Tibial nerve (tissue), 3 donors: ENCODE data around the gene JAKMIP1.

ENCODE experiments used
- POLR2A ChIP-seq, 2 donors: fragments of 450-650 bp; IDR thresholded peaks; one replicate each; pipeline ENCODE4 v1.6.1; 2017; ENCODE audit warnings: antibody characterized with exemption in 2 of 2, mild to moderate bottlenecking in 2 of 2, moderate library complexity in 2 of 2
- TF ChIP-seq, protein P1 (sequence below), 5 experiments: fragments of 200-600 bp in 3 of 5; fragments of 450-650 bp in 2 of 5; sonication (generic) in 3 of 5; IDR thresholded peaks; one replicate each; pipeline ENCODE4 v1.5.1; 2016 to 2019; ENCODE audit warnings: antibody characterized with exemption in 5 of 5, mild to moderate bottlenecking in 3 of 5, moderate library complexity in 2 of 5

DNA sequence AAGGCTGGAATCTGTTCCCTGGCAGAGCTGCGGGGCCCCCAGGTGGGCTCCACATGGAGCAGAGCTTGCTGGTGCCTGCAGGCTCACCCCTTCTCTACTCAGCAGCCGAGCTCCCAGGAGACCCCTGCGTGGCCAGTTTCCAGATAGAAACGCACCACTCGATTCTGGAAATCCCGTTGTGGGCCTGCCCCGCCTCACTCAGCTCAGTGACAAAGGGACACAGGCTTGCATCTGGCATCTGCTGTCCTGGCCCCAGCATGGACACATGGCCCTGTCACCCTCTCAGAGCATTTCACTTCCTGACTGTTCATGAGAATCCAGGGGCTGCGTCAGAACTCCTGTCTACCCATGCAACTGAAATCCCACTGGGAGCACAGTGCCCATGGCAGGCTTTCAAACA, 161.6 kb downstream of the JAKMIP1 start:
- TF ChIP-seq, protein P1, sequence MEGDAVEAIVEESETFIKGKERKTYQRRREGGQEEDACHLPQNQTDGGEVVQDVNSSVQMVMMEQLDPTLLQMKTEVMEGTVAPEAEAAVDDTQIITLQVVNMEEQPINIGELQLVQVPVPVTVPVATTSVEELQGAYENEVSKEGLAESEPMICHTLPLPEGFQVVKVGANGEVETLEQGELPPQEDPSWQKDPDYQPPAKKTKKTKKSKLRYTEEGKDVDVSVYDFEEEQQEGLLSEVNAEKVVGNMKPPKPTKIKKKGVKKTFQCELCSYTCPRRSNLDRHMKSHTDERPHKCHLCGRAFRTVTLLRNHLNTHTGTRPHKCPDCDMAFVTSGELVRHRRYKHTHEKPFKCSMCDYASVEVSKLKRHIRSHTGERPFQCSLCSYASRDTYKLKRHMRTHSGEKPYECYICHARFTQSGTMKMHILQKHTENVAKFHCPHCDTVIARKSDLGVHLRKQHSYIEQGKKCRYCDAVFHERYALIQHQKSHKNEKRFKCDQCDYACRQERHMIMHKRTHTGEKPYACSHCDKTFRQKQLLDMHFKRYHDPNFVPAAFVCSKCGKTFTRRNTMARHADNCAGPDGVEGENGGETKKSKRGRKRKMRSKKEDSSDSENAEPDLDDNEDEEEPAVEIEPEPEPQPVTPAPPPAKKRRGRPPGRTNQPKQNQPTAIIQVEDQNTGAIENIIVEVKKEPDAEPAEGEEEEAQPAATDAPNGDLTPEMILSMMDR (IDR thresholded peaks at IDR 0.05): no peak
- TF ChIP-seq POLR2A (IDR thresholded peaks at IDR 0.05): no peak
